SK-N-SH (cell line): ENCODE measurements around the gene ARID3A. TPM values are rescaled to one million over a fixed set of nuclear protein-coding genes. Genes with fewer than 3 reads are reported as not detected.

ENCODE experiments used
- CTCF ChIA-PET: fragments of 300-600, 350-600 bp; formaldehyde crosslinking; extraction: SDS; loops from one replicate; lab custom pipeline; 2021; lab: Yijun Ruan, JAX
- POLR2A ChIA-PET: fragments of 350-600 bp; sonication (Branson Sonifier 250); formaldehyde crosslinking; extraction: SDS; loops from one replicate; lab custom pipeline; 2020; ENCODE audit warnings: antibody characterized with exemption, inconsistent platforms; lab: Yijun Ruan, JAX
- DNase-seq: peaks from one replicate; pipeline ENCODE4 v3.0.0; 2012
- H2AFZ ChIP-seq: fragments of 200-600 bp; sonication (generic); 2 replicates; pipeline ENCODE4 v1.8.1; 2016; ENCODE audit warnings: antibody characterized with exemption, mild to moderate bottlenecking, low read depth
- H3F3A ChIP-seq: fragments of 200-600 bp; sonication (generic); replicated peaks from 2 replicates; pipeline ENCODE3; 2016; ENCODE audit warnings: antibody characterized with exemption, mild to moderate bottlenecking; ENCODE audit not compliant: insufficient read depth
- H3K27ac ChIP-seq, 2 experiments: fragments of 200-500 bp in 1 of 2; fragments of 200-600 bp in 1 of 2; sonication (Bioruptor generic) in 1 of 2; sonication (generic), shearing (Covaris generic) in 1 of 2; 2 replicates each; pipeline versions ENCODE4 v1.5.1 to v1.6.1; 2014 to 2016; ENCODE audit warnings: low read depth in 2 of 2, inconsistent platforms in 1 of 2, low read length in 1 of 2, mild to moderate bottlenecking in 1 of 2, mixed read lengths in 1 of 2
- H3K27me3 ChIP-seq: fragments of 200-600 bp; sonication (generic), shearing (Covaris generic); 2 replicates; pipeline ENCODE4 v1.6.1; 2016; ENCODE audit warnings: mixed run types; ENCODE audit not compliant: insufficient read depth
- H3K36me3 ChIP-seq, 2 experiments: fragments of 200-500 bp in 1 of 2; fragments of 200-600 bp in 1 of 2; sonication (Bioruptor generic) in 1 of 2; sonication (generic) in 1 of 2; replicated peaks in 1 of 2; 2 replicates each; pipeline versions ENCODE3 to v1.5.1; 2014 to 2016; ENCODE audit warnings: low read length in 1 of 2, mild to moderate bottlenecking in 1 of 2; ENCODE audit not compliant: insufficient read depth in 2 of 2, control insufficient read depth in 1 of 2
- H3K4me1 ChIP-seq, 2 experiments: fragments of 200-500 bp in 1 of 2; fragments of 200-600 bp in 1 of 2; sonication (Bioruptor generic) in 1 of 2; sonication (generic), shearing (Covaris generic) in 1 of 2; 2 replicates each; pipeline versions ENCODE4 v1.5.1 to v1.6.1; 2014 to 2016; ENCODE audit warnings: low read depth in 1 of 2, low read length in 1 of 2, mixed run types in 1 of 2; ENCODE audit not compliant: insufficient read depth in 2 of 2, control insufficient read depth in 1 of 2
- H3K4me2 ChIP-seq: fragments of 200-600 bp; sonication (generic), shearing (Covaris generic); 2 replicates; pipeline ENCODE4 v1.6.1; 2017; ENCODE audit warnings: mixed run types
- H3K4me3 ChIP-seq, 2 experiments: fragments of 200-500 bp in 1 of 2; fragments of 200-600 bp in 1 of 2; sonication (Bioruptor generic) in 1 of 2; sonication (generic), shearing (Covaris generic) in 1 of 2; 2 replicates each; pipeline versions ENCODE4 v1.5.1 to v1.8.1; 2014 to 2016; ENCODE audit warnings: low read depth in 2 of 2, inconsistent platforms in 1 of 2, low read length in 1 of 2, mild to moderate bottlenecking in 1 of 2, mixed read lengths in 1 of 2, moderate library complexity in 1 of 2
- H3K79me2 ChIP-seq: fragments of 200-600 bp; sonication (generic); 2 replicates; pipeline ENCODE4 v1.8.1; 2017; ENCODE audit warnings: mild to moderate bottlenecking; ENCODE audit not compliant: insufficient read depth
- H3K9ac ChIP-seq: fragments of 200-600 bp; sonication (generic); 2 replicates; pipeline ENCODE4 v1.6.1; 2017; ENCODE audit warnings: mixed run types
- H3K9me2 ChIP-seq: fragments of 200-600 bp; sonication (generic); 2 replicates; pipeline ENCODE4 v1.6.1; 2017; ENCODE audit warnings: mixed run types
- H3K9me3 ChIP-seq: fragments of 200-600 bp; sonication (generic); 2 replicates; pipeline ENCODE4 v1.6.1; 2017; ENCODE audit warnings: mixed run types, mild to moderate bottlenecking, moderate library complexity
- H4K20me1 ChIP-seq: fragments of 200-600 bp; sonication (generic); 2 replicates; pipeline ENCODE4 v1.6.1; 2017; ENCODE audit warnings: mild to moderate bottlenecking, mixed run types; ENCODE audit not compliant: insufficient read depth
- EP300 ChIP-seq, 2 experiments: IDR thresholded peaks; 2 replicates each; pipeline versions ENCODE4 v1.4.0 to v1.6.1; 2012; ENCODE audit warnings: borderline replicate concordance in 1 of 2, low read depth in 1 of 2, low read length in 1 of 2
- GATA2 ChIP-seq: sonication (generic); formaldehyde crosslinking; IDR thresholded peaks from 2 replicates; pipeline ENCODE4 v1.5.0; 2020; ENCODE audit warnings: mild to moderate bottlenecking, missing genetic modification reagents
- JUND ChIP-seq: IDR thresholded peaks from 2 replicates; pipeline ENCODE4 v1.4.0; 2012
- MEF2A ChIP-seq: IDR thresholded peaks from 2 replicates; pipeline ENCODE4 v1.4.0; 2012; ENCODE audit warnings: low read depth, borderline replicate concordance
- NFIC ChIP-seq: IDR thresholded peaks from 2 replicates; pipeline ENCODE4 v1.4.0; 2012; ENCODE audit warnings: borderline replicate concordance
- NRF1 ChIP-seq: IDR thresholded peaks from 2 replicates; pipeline ENCODE4 v1.6.1; 2012; ENCODE audit warnings: low read depth, mild to moderate bottlenecking, low read length
- POLR2AphosphoS5 ChIP-seq: IDR thresholded peaks from 2 replicates; pipeline ENCODE4 v1.6.1; 2012; ENCODE audit warnings: low read depth, low read length
- RAD21 ChIP-seq: IDR thresholded peaks from 2 replicates; pipeline ENCODE4 v1.6.1; 2012; ENCODE audit warnings: mild to moderate bottlenecking, low read length
- RCOR1 ChIP-seq: fragments of 150-350 bp; IDR thresholded peaks from 2 replicates; pipeline ENCODE4 v1.6.1; 2017; ENCODE audit warnings: antibody characterized with exemption, low read length
- SMC3 ChIP-seq: IDR thresholded peaks from 2 replicates; pipeline ENCODE4 v1.6.1; 2012; ENCODE audit warnings: low read depth, low read length, improper control_type of control experiment
- TAF1 ChIP-seq: IDR thresholded peaks from 2 replicates; pipeline ENCODE4 v1.6.1; 2012; ENCODE audit warnings: low read depth, mild to moderate bottlenecking, low read length, moderate library complexity, borderline replicate concordance
- WGBS: methylation state at CpG from one replicate; pipeline ENCODE4 v1.1.6; 2017; ENCODE audit warnings: low lambda C conversion rate; 5-methylcytosine and 5-hydroxymethylcytosine counted together
- polyA plus RNA-seq, 3 experiments: library from polyadenylated mRNA; depleted of rRNA; stranded (reverse); fragments of >200 nt; gene quantifications; 2 replicates each; pipeline ENCODE4 v1.2.3, GENCODE V29; 2012
- TF ChIP-seq, protein P1 (sequence below): IDR thresholded peaks from 2 replicates; pipeline ENCODE4 v1.4.0; 2012; ENCODE audit warnings: low read depth, borderline replicate concordance
- TF ChIP-seq, protein P2 (sequence below): IDR thresholded peaks from 2 replicates; pipeline ENCODE4 v1.6.1; 2012; ENCODE audit warnings: mild to moderate bottlenecking, low read depth, low read length, moderate library complexity

Gene ARID3A
- polyA plus RNA-seq, 1 of the 3 experiments (the other 2 are of a cell fraction): 8.6 TPM

DNA sequence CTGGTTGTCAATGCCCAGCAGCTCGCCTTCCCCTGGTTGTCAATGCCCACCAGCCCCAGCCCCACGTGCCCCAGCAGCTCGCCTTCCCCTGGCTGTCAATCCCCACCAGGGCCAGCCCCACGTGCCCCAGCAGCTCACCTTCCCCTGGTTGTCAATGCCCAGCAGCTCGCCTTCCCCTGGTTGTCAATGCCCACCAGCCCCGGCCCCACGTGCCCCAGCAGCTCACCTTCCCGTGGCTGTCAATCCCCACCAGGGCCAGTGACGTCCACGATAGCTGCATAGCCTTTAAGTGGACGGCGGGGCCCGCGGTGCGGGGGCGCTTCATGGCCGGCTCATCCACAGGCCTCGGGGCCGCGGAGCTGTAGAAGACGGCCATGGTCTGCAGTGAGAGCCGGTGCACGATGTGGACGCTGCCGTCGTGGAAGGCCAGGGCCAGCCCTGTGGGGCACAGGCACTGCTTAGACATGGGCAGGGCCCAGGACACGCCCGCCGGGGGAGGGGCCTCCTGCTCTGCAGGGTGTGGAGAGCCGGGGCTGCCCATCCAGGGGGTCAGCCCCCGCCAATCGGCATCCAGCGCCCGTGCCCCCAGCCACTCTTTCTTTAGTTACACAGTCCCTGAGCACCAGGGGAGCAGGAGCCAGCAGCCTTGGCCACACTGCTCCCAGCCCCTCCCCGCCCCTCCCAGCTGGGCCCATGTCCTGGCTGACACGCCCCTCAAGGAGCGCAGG lies 46.0 kb upstream of the ARID3A start:
- Histone ChIP-seq H3K36me3 (peaks cover 7 to 56% of the 10 kb centered on the region in 2 experiments), H3K9me2 (no peaks in the 10 kb centered on the region), H3K4me1 (no peaks in the 10 kb centered on the region; a peak in 1 of 4 replicates), H3K27me3 (no peaks in the 10 kb centered on the region), H3K4me3 (no peak overlapping the region), H3F3A (no peaks in the 10 kb centered on the region), H3K9me3 (no peaks in the 10 kb centered on the region), H3K27ac (no peak overlapping the region), H3K4me2 (no peak overlapping the region), H3K79me2 (no peaks in the 10 kb centered on the region), H2AFZ (no peak overlapping the region), H4K20me1 (no peaks in the 10 kb centered on the region), H3K9ac (no peak overlapping the region)
- no peak for DNase-seq
- ChIA-PET CTCF (interaction anchor here (1.1 to 3.9 kb wide), 2 partner anchors 16 to 103 kb away, joined by 3 to 12 read pairs; no protein-coding TSS in a partner anchor), POLR2A (no interaction called here)
- WGBS: 96% methylated on average over 28 of the region's 37 CpGs
- TF ChIP-seq JUND: no peak
- TF ChIP-seq, protein P1, sequence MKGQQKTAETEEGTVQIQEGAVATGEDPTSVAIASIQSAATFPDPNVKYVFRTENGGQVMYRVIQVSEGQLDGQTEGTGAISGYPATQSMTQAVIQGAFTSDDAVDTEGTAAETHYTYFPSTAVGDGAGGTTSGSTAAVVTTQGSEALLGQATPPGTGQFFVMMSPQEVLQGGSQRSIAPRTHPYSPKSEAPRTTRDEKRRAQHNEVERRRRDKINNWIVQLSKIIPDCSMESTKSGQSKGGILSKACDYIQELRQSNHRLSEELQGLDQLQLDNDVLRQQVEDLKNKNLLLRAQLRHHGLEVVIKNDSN: no peak
- TF ChIP-seq NFIC: no peak

DNA sequence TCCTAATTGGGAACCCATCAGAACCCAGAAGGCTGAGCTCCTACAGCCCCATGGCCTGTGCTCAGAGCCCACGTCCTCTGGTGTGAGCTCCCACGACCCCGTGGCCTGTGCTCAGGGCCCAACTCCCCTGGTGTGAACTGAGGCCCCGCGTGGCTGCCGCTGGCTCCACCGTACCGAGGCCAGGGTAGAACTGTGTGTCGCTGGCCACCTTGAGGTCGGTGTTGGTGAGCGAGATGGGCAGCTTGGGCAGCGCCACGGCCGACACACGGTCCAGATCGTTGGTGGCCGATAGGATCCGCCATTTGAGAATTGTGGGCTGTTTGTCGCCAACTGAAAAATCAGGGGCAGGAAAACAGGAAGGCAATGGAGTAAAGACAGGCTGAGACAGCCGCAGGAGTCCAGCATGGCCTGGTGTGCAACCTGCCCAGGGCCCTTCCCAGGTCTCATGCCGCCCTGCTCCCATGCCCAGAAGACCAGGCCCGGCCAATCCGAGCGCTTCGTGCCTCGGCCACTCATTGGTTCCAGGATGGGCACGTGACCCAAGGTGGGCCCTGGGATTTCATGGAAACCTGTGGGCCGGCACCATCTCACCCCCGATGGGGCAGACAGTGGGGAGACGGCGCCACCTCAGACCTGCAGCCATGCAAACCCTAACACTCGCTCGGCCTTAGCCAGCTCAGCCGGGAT lies 44.3 kb upstream of the ARID3A start:
- Histone ChIP-seq H3K9me2 (no peaks in the 10 kb centered on the region), H3K9me3 (no peaks in the 10 kb centered on the region), H3K27ac (no peak overlapping the region), H3K36me3 (peaks cover 7 to 59% of the 10 kb centered on the region in 2 experiments), H3K4me3 (no peak overlapping the region), H3K4me2 (no peak overlapping the region), H2AFZ (no peak overlapping the region), H3K9ac (no peak overlapping the region), H3K79me2 (no peaks in the 10 kb centered on the region), H3K4me1 (peaks cover 0 to 12% of the 10 kb centered on the region in 2 experiments; a peak in 1 of 4 replicates), H4K20me1 (no peaks in the 10 kb centered on the region), H3F3A (no peaks in the 10 kb centered on the region), H3K27me3 (no peaks in the 10 kb centered on the region)
- no peak for DNase-seq
- TF ChIP-seq, protein P1: no peak
- ChIA-PET POLR2A (no interaction called here), CTCF (interaction anchor here (0.8 kb wide), 1 partner anchor 17 kb away, joined by 3 read pairs; no protein-coding TSS in a partner anchor)
- WGBS: 97% methylated on average over 24 of the region's 34 CpGs

DNA sequence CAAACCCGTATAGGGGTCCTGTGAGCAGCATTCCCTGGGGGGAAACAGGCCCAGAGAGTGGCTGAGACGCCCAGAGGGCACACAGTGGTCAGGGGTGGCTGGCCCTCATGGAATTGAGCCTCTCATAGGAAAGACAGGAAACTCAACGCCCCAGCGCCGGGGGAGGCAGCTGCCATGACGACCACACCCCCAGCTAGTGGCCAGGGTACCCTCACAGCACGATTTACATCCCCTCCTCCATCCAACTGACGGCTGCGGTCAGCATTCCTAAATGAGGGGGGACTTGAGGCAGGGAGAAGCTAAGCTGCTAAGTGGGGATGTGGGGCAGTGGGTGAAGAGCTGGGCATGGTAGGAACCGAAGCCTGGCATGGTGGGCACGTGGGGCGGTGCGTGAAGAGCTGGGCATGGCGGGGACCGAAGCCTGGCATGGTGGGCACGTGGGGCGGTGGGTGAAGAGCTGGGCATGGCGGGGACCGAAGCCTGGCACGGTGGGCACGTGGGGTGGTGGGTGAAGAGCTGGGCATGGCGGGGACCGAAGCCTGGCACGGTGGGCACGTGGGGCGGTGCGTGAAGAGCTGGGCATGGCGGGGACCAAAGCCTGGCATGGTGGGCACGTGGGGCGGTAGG lies 42.9 kb upstream of the ARID3A start:
- Histone ChIP-seq H3K4me3 (no peak overlapping the region), H3F3A (peaks cover 6% of the 10 kb centered on the region), H2AFZ (no peak overlapping the region), H3K4me1 (peaks cover 0 to 15% of the 10 kb centered on the region in 2 experiments; a peak in 1 of 4 replicates), H3K79me2 (no peaks in the 10 kb centered on the region), H3K9ac (no peak overlapping the region), H3K27me3 (no peaks in the 10 kb centered on the region), H3K27ac (no peak overlapping the region), H3K36me3 (peaks cover 10 to 53% of the 10 kb centered on the region in 2 experiments), H3K9me3 (no peaks in the 10 kb centered on the region), H3K4me2 (no peak overlapping the region), H4K20me1 (no peaks in the 10 kb centered on the region), H3K9me2 (no peaks in the 10 kb centered on the region)
- ChIA-PET POLR2A (no interaction called here), CTCF (no interaction called here)
- WGBS: 95% methylated on average over 14 of the region's 30 CpGs
- DNase-seq: no peak
- TF ChIP-seq RCOR1 (no peak), NRF1 (no peak), SMC3 (no peak), TAF1 (no peak), GATA2 (no peak), MEF2A (no peak), EP300 (IDR thresholded peaks at IDR 0.05; ENCODE audit: borderline replicate concordance in 1 of 2, low read depth in 1 of 2, low read length in 1 of 2) (no peak), POLR2AphosphoS5 (no peak), RAD21 (no peak)
- TF ChIP-seq, protein P2, sequence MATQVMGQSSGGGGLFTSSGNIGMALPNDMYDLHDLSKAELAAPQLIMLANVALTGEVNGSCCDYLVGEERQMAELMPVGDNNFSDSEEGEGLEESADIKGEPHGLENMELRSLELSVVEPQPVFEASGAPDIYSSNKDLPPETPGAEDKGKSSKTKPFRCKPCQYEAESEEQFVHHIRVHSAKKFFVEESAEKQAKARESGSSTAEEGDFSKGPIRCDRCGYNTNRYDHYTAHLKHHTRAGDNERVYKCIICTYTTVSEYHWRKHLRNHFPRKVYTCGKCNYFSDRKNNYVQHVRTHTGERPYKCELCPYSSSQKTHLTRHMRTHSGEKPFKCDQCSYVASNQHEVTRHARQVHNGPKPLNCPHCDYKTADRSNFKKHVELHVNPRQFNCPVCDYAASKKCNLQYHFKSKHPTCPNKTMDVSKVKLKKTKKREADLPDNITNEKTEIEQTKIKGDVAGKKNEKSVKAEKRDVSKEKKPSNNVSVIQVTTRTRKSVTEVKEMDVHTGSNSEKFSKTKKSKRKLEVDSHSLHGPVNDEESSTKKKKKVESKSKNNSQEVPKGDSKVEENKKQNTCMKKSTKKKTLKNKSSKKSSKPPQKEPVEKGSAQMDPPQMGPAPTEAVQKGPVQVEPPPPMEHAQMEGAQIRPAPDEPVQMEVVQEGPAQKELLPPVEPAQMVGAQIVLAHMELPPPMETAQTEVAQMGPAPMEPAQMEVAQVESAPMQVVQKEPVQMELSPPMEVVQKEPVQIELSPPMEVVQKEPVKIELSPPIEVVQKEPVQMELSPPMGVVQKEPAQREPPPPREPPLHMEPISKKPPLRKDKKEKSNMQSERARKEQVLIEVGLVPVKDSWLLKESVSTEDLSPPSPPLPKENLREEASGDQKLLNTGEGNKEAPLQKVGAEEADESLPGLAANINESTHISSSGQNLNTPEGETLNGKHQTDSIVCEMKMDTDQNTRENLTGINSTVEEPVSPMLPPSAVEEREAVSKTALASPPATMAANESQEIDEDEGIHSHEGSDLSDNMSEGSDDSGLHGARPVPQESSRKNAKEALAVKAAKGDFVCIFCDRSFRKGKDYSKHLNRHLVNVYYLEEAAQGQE: no peak
